Measurements from ENCODE around the gene ST6GALNAC6.

ST6GALNAC6 gene

DNA sequence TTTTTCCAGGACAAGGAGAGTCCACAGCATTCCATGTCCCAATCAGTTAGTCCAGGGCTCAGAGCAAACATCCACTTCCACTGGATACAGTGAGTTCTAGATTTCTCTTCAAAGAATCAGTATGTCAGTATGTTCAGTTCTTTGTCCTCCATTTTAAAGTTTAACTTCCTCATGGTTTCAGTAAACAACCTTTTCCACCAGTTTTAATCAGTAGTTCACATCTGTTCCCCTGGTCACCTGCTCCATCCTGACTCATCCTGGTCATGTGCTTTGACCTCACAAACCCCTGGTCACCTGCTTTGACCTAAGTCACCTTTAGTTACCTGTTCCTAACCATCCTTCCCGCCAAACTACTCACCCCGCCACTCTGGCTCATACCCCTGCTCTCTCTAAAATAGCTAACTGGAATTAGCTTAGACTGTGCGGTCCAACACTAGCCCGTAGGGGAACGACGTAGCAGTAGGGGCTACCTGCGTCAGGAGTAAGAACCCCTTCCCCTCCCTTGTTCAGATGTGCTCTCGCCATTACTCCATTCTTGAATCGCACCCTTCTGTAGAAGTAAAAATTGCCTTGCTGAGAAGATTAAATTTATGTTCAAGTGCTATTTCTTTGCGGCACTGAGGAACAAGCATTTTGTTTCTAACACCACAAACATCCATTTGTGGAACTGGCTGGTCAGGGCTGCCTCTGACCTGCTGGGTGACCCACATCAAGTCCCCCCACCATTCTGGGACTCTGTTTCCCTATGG lies 50.5 kb downstream of the ST6GALNAC6 start:
- Histone ChIP-seq H3K4me1 (ENCODE audit: control insufficient read depth in 1 of 2, insufficient read depth in 2 of 2, low read length in 2 of 2) (peaks cover 53 to 62% of the 10 kb centered on the region in 2 experiments), H2AFZ (ENCODE audit: insufficient read depth, low read length, poor library complexity) (no peak overlapping the region), H3K9ac (ENCODE audit: low read length) (no peak overlapping the region), H2BK120ac (ENCODE audit: insufficient read depth, low read length, poor library complexity) (peak overlapping the region; percentile 79), H3K4me3 (ENCODE audit: low read depth, low read length) (no peak overlapping the region), H3K4ac (ENCODE audit: low read depth, low read length) (no peak overlapping the region), H3K36me3 (ENCODE audit: control insufficient read depth in 1 of 2, insufficient read depth in 2 of 2, low read length in 2 of 2) (peaks cover 2 to 11% of the 10 kb centered on the region in 2 experiments), H3K79me1 (ENCODE audit: low read length) (peaks cover 71% of the 10 kb centered on the region), H3K9me3 (ENCODE audit: insufficient read depth, low read depth, low read length) (peaks cover 22% of the 10 kb centered on the region), H4K12ac (ENCODE audit: low read depth, low read length) (no peak overlapping the region), H3K23ac (ENCODE audit: low read length) (no peak overlapping the region), H3K27me3 (ENCODE audit: insufficient read depth, low read length) (no peaks in the 10 kb centered on the region), H3K27ac (ENCODE audit: low read depth, low read length) (peak overlapping the region; percentile 57), H4K91ac (ENCODE audit: low read depth, low read length) (peak overlapping the region; percentile 98), H3K79me2 (ENCODE audit: control insufficient read depth, insufficient read depth, low read length, poor library complexity) (peaks cover 17% of the 10 kb centered on the region), H2AK5ac (ENCODE audit: low read length) (peak overlapping the region; percentile 70), H4K8ac (ENCODE audit: low read depth, low read length) (no peak overlapping the region), H2BK12ac (ENCODE audit: low read length) (peak overlapping the region; percentile 81), H2BK5ac (ENCODE audit: low read depth, low read length, poor library complexity) (peak overlapping the region; percentile 24), H3K4me2 (ENCODE audit: low read length) (no peak overlapping the region), H3K18ac (ENCODE audit: low read length) (peak overlapping the region; percentile 31), H3K14ac (ENCODE audit: low read length) (peak overlapping the region; percentile 8)
- peak; percentile 88 to 92 for DNase-seq
- WGBS (ENCODE audit: extremely low coverage, insufficient coverage, insufficient read length) = no CpG with 5 or more reads among the region's 10 CpGs

DNA sequence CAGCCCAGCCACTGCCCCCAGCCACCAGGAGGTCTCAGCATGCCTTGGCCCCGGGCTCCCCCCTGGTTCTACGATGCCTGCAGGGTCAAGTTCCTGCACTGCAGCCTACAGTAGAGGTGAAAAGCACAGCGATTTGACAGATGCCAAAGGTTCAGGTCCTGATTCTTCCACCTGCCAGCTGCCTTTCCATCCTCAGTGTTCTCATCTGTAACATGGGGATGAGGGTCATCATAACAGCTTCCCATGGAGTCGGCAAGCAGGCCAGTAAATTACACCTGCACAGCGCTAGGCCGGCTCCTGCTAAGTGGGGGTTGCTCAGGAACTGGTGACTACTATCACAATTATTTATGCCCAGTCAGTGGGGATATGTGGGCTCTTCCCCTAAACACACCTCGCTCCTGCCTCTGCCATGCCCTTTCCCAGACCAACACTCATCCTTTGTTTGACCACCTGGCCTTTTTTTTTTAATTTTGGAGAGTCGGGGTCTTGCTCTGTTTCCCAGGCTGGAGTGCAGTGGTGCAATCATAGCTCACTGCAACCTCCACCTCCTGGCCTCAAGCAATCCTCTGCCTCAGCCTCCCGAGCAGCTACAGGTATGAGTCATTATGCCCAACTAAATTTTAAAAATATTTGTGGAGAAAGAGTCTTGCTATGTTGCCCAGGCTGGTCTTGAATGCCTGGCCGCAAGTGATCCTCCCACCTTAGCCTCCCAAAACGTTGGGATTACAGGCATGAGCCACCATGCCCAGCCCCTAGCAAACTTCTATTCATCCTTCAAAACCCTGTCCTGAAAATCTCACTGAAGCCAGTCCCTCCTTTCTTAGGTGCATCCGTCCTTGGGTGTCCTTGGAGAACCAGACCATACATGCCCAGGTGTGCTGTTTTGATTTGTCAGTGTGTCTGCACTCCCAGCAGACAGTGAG lies 51.3 kb downstream of the ST6GALNAC6 start:
- WGBS (ENCODE audit: extremely low coverage, insufficient coverage, insufficient read length) = no CpG with 5 or more reads among the region's 12 CpGs
- Histone ChIP-seq H4K12ac (ENCODE audit: low read depth, low read length) (peak overlapping the region; percentile 39), H3K4ac (ENCODE audit: low read depth, low read length) (peak overlapping the region; percentile 73), H3K79me2 (ENCODE audit: control insufficient read depth, insufficient read depth, low read length, poor library complexity) (peaks cover 11% of the 10 kb centered on the region), H3K18ac (ENCODE audit: low read length) (peak overlapping the region; percentile 76), H2AK5ac (ENCODE audit: low read length) (peak overlapping the region; percentile 75), H3K4me1 (ENCODE audit: control insufficient read depth in 1 of 2, insufficient read depth in 2 of 2, low read length in 2 of 2) (peaks cover 47 to 54% of the 10 kb centered on the region in 2 experiments), H4K91ac (ENCODE audit: low read depth, low read length) (peak overlapping the region; percentile 98), H2BK12ac (ENCODE audit: low read length) (peak overlapping the region; percentile 93), H3K9ac (ENCODE audit: low read length) (no peak overlapping the region), H3K9me3 (ENCODE audit: insufficient read depth, low read depth, low read length) (peaks cover 22% of the 10 kb centered on the region), H3K27me3 (ENCODE audit: insufficient read depth, low read length) (no peaks in the 10 kb centered on the region), H2BK5ac (ENCODE audit: low read depth, low read length, poor library complexity) (peak overlapping the region; percentile 92), H3K23ac (ENCODE audit: low read length) (no peak overlapping the region), H3K36me3 (ENCODE audit: control insufficient read depth in 1 of 2, insufficient read depth in 2 of 2, low read length in 2 of 2) (peaks cover 2 to 13% of the 10 kb centered on the region in 2 experiments), H3K27ac (ENCODE audit: low read depth, low read length) (peak overlapping the region; percentile 71), H4K8ac (ENCODE audit: low read depth, low read length) (peak overlapping the region; percentile 71), H2BK120ac (ENCODE audit: insufficient read depth, low read length, poor library complexity) (peak overlapping the region; percentile 99), H3K4me2 (ENCODE audit: low read length) (no peak overlapping the region), H2AFZ (ENCODE audit: insufficient read depth, low read length, poor library complexity) (no peak overlapping the region), H3K14ac (ENCODE audit: low read length) (peak overlapping the region; percentile 93), H3K4me3 (ENCODE audit: low read depth, low read length) (no peak overlapping the region), H3K79me1 (ENCODE audit: low read length) (peaks cover 65% of the 10 kb centered on the region)
- peak; percentile 59 to 79 for DNase-seq

DNA sequence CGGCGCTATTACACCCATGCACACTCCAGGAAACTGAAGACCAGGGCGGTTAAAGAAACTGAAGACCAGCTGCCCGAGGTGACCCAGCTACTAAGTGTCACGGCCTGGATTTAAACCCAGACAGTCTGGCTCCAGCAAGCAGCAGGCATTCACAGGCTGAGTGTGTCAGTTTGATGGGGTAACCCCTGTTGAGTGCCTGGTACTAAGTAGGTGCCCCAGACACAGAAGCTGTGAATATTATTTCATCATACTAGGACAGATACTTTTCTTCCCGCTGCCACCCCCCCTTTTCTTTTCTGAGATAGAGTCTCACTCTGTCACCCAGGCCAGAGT lies 52.3 kb downstream of the ST6GALNAC6 start:
- Histone ChIP-seq H3K79me1 (ENCODE audit: low read length) (peaks cover 60% of the 10 kb centered on the region), H2AFZ (ENCODE audit: insufficient read depth, low read length, poor library complexity) (peak overlapping the region; percentile 31), H3K36me3 (ENCODE audit: control insufficient read depth in 1 of 2, insufficient read depth in 2 of 2, low read length in 2 of 2) (peaks cover 8 to 18% of the 10 kb centered on the region in 2 experiments), H3K4me2 (ENCODE audit: low read length) (no peak overlapping the region), H3K4ac (ENCODE audit: low read depth, low read length) (peak overlapping the region; percentile 73), H4K8ac (ENCODE audit: low read depth, low read length) (peak overlapping the region; percentile 97), H2BK120ac (ENCODE audit: insufficient read depth, low read length, poor library complexity) (peak overlapping the region; percentile 99), H3K79me2 (ENCODE audit: control insufficient read depth, insufficient read depth, low read length, poor library complexity) (peaks cover 10% of the 10 kb centered on the region), H4K12ac (ENCODE audit: low read depth, low read length) (no peak overlapping the region), H3K9me3 (ENCODE audit: insufficient read depth, low read depth, low read length) (peaks cover 22% of the 10 kb centered on the region), H3K27ac (ENCODE audit: low read depth, low read length) (peak overlapping the region; percentile 71), H2BK12ac (ENCODE audit: low read length) (peak overlapping the region; percentile 95), H2BK5ac (ENCODE audit: low read depth, low read length, poor library complexity) (peak overlapping the region; percentile 92), H3K14ac (ENCODE audit: low read length) (peak overlapping the region; percentile 93), H4K91ac (ENCODE audit: low read depth, low read length) (peak overlapping the region; percentile 98), H3K23ac (ENCODE audit: low read length) (no peak overlapping the region), H3K4me1 (ENCODE audit: control insufficient read depth in 1 of 2, insufficient read depth in 2 of 2, low read length in 2 of 2) (peaks cover 40 to 46% of the 10 kb centered on the region in 2 experiments), H3K27me3 (ENCODE audit: insufficient read depth, low read length) (no peaks in the 10 kb centered on the region), H3K18ac (ENCODE audit: low read length) (peak overlapping the region; percentile 17), H3K4me3 (ENCODE audit: low read depth, low read length) (no peak overlapping the region), H3K9ac (ENCODE audit: low read length) (no peak overlapping the region), H2AK5ac (ENCODE audit: low read length) (peak overlapping the region; percentile 75)
- peak; percentile 57 to 63 for DNase-seq
- no CpG with 5 or more reads among the region's 6 CpGs for WGBS (ENCODE audit: extremely low coverage, insufficient coverage, insufficient read length)

DNA sequence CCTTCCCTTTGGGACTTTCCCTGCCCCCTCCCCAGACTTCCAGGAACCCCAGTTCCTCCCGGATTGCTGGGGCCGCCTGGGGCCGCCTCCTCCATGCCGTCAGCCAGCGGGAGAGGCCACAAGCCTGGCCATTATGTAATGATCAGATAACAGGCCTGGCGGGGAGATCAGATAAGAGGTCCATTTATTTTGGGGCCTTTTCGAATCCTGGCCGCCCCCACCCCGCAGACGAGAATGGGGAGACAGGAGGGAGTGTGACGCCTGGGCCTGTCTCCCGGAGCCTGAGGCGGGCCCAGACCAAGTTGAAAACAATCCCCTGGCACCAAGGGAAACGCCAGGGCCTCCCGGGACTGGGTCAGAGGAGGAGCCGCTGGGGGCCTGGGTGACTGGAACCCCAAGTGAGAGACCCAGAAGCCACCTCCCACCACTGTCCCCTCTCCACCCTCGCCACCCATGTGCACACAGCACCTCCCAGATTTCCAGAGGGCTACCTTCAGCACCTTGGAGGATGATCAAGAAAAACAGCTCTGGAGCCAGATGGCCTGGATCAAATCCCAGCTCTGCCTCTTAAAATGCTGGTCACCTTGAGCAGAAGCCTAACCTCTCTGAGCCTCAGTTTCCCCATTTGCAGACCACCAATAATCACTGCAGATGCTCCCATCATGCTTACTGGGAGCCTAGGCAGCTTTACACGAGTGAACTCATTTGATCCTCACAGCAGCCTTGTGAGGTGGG lies 52.8 kb downstream of the ST6GALNAC6 start:
- Histone ChIP-seq H3K27me3 (ENCODE audit: insufficient read depth, low read length) (no peaks in the 10 kb centered on the region), H2AK5ac (ENCODE audit: low read length) (peak overlapping the region; percentile 93), H3K27ac (ENCODE audit: low read depth, low read length) (peak overlapping the region; percentile 91), H4K91ac (ENCODE audit: low read depth, low read length) (peak overlapping the region; percentile 100), H3K14ac (ENCODE audit: low read length) (peak overlapping the region; percentile 93), H3K79me1 (ENCODE audit: low read length) (peaks cover 60% of the 10 kb centered on the region), H3K4me2 (ENCODE audit: low read length) (no peak overlapping the region), H2BK12ac (ENCODE audit: low read length) (peak overlapping the region; percentile 95), H4K8ac (ENCODE audit: low read depth, low read length) (peak overlapping the region; percentile 97), H3K23ac (ENCODE audit: low read length) (no peak overlapping the region), H2BK120ac (ENCODE audit: insufficient read depth, low read length, poor library complexity) (peak overlapping the region; percentile 99), H2BK5ac (ENCODE audit: low read depth, low read length, poor library complexity) (peak overlapping the region; percentile 92), H3K79me2 (ENCODE audit: control insufficient read depth, insufficient read depth, low read length, poor library complexity) (peaks cover 10% of the 10 kb centered on the region), H3K4me3 (ENCODE audit: low read depth, low read length) (no peak overlapping the region), H3K4me1 (ENCODE audit: control insufficient read depth in 1 of 2, insufficient read depth in 2 of 2, low read length in 2 of 2) (peaks cover 40 to 45% of the 10 kb centered on the region in 2 experiments), H3K9me3 (ENCODE audit: insufficient read depth, low read depth, low read length) (peaks cover 22% of the 10 kb centered on the region), H3K9ac (ENCODE audit: low read length) (no peak overlapping the region), H3K36me3 (ENCODE audit: control insufficient read depth in 1 of 2, insufficient read depth in 2 of 2, low read length in 2 of 2) (peaks cover 9 to 21% of the 10 kb centered on the region in 2 experiments), H3K18ac (ENCODE audit: low read length) (peak overlapping the region; percentile 91), H2AFZ (ENCODE audit: insufficient read depth, low read length, poor library complexity) (peak overlapping the region; percentile 43), H3K4ac (ENCODE audit: low read depth, low read length) (peak overlapping the region; percentile 75), H4K12ac (ENCODE audit: low read depth, low read length) (peak overlapping the region; percentile 5)
- WGBS (ENCODE audit: extremely low coverage, insufficient coverage, insufficient read length) = no CpG with 5 or more reads among the region's 18 CpGs
- peak in 1 of 2 donors; percentile 37 for DNase-seq
